Panc1 (cell line): ENCODE results near the gene HS3ST6. TPM values are rescaled to one million over a fixed set of nuclear protein-coding genes. Genes with fewer than 3 reads are reported as not detected.

Experiments used
- ATAC-seq: fragments of 200-7000 bp; cut with Tn5 transposase; 2 replicates; pipeline ENCODE4 v1.9.1; 2020; ENCODE audit warnings: mild to moderate bottlenecking, moderate library complexity
- BruUV-seq: library from RNA; stranded (reverse); fragments of 400-500 nt; replicated peaks from 2 replicates; lab custom pipeline; 2021; lab: Mats Ljungman, UMichigan
- CTCF ChIA-PET: fragments of 300-600 bp; sonication (Branson Sonifier 250); formaldehyde crosslinking; loops from one replicate; lab custom pipeline; 2022; ENCODE audit warnings: antibody characterized with exemption; lab: Charles Lee
- POLR2A ChIA-PET: fragments of 300-600 bp; sonication (Branson Sonifier 250); formaldehyde crosslinking; loops from one replicate; lab custom pipeline; 2022; ENCODE audit warnings: antibody characterized with exemption; lab: Charles Lee
- DNase-seq: peaks from one replicate; pipeline ENCODE4 v3.0.0-alpha.2; 2010; ENCODE audit warnings: low read depth, low spot score
- H3K27ac ChIP-seq: 2 replicates; pipeline ENCODE4 v1.5.1; 2011; ENCODE audit warnings: mild to moderate bottlenecking, low read length, inconsistent platforms
- H3K27me3 ChIP-seq: fragments of 200-500 bp; sonication (Bioruptor generic); 2 replicates; pipeline ENCODE4 v1.6.0; 2014; ENCODE audit warnings: low read length, inconsistent platforms; ENCODE audit not compliant: control insufficient read depth, insufficient read depth
- H3K36me3 ChIP-seq: fragments of 200-500 bp; sonication (Bioruptor generic); 2 replicates; pipeline ENCODE4 v1.5.1; 2014; ENCODE audit warnings: inconsistent platforms, mild to moderate bottlenecking, low read length, moderate library complexity; ENCODE audit not compliant: control insufficient read depth, insufficient read depth
- H3K4me1 ChIP-seq: 2 replicates; pipeline ENCODE4 v1.5.1; 2011; ENCODE audit warnings: inconsistent platforms, mild to moderate bottlenecking, low read length, moderate library complexity; ENCODE audit not compliant: control insufficient read depth, insufficient read depth
- H3K4me3 ChIP-seq, 2 experiments: 2 replicates each; pipeline ENCODE4 v1.5.1; 2011 to 2012; ENCODE audit warnings: low read depth in 2 of 2, low read length in 2 of 2, mild to moderate bottlenecking in 2 of 2, inconsistent platforms in 1 of 2, moderate library complexity in 1 of 2
- H3K9me3 ChIP-seq: fragments of 200-500 bp; sonication (Bioruptor generic); 2 replicates; pipeline ENCODE4 v1.5.1; 2014; ENCODE audit warnings: low read depth, mild to moderate bottlenecking, inconsistent platforms, low read length, moderate library complexity; ENCODE audit not compliant: control insufficient read depth, insufficient read depth
- POLR2AphosphoS5 ChIP-seq: IDR thresholded peaks from 2 replicates; pipeline ENCODE4 v1.6.1; 2012; ENCODE audit warnings: mild to moderate bottlenecking, low read depth, low read length, moderate library complexity
- SIN3A ChIP-seq: IDR thresholded peaks from 2 replicates; pipeline ENCODE4 v1.6.1; 2012; ENCODE audit warnings: low read depth, mild to moderate bottlenecking, low read length, moderate library complexity, borderline replicate concordance; ENCODE audit not compliant: insufficient read depth
- TCF7L2 ChIP-seq: IDR thresholded peaks from 2 replicates; pipeline ENCODE4 v1.6.1; 2011; ENCODE audit warnings: mild to moderate bottlenecking, low read depth, low read length, inconsistent platforms
- in situ Hi-C: cut with HindIII; loops from 2 replicates; pipeline ENCODE4 v1.10.0; 2016; ENCODE audit warnings: low sequenced_read_pairs, low pct_unique_long_range_greater_than_20kb
- intact Hi-C: fragments of 100-400 bp; cut with micrococcal nuclease; formaldehyde crosslinking; loops from one replicate; pipeline ENCODE4 v1.10.0; 2022; ENCODE audit not compliant: unreplicated experiment
- total RNA-seq: library from RNA; stranded (reverse); gene quantifications from one replicate; pipeline ENCODE4 v1.2.1, GENCODE V29; 2021; ENCODE audit not compliant: unreplicated experiment
- TF ChIP-seq, protein P1 (sequence below), 2 experiments: IDR thresholded peaks; 2 replicates each; pipeline ENCODE4 v1.6.1; 2011 to 2012; ENCODE audit warnings: low read depth in 2 of 2, control low read depth in 1 of 2, low read length in 1 of 2, mild to moderate bottlenecking in 1 of 2, moderate library complexity in 1 of 2; ENCODE audit not compliant: insufficient read depth in 1 of 2
- TF ChIP-seq, protein P2 (sequence below): fragments of 450-650 bp; IDR thresholded peaks from 2 replicates; pipeline ENCODE4 v1.5.1; 2017; ENCODE audit warnings: mild to moderate bottlenecking

The HS3ST6 gene
- total RNA-seq, 1 experiment from 2014 or later: 3.3 TPM

DNA sequence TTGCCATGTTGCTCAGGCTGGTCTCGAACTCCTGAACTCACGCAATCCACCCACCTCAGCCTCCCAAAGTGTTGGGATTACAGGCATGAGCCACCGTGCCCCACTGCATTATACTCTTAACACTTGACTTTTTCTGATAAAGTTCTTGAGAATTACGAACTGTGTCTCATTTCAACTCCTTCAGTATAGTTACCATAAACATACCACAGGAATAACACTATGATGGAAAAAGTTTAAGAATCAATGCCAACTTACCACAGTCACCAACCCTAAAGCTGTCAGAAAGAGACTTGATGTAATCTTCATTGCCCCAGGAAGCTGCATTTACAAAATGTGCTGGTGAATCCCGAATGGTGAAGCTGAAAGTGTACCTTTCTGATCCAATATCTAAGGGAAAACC is 56.5 kb downstream of the HS3ST6 start:
- DNase-seq (no peak), ATAC-seq (no peak)
- Histone ChIP-seq H3K9me3 (no peaks in the 10 kb centered on the region), H3K27ac (no peak overlapping the region), H3K36me3 (no peaks in the 10 kb centered on the region), H3K4me3 (no peak overlapping the region), H3K4me1 (peaks cover 3% of the 10 kb centered on the region; the same call in 1 of the 2 replicates), H3K27me3 (no peaks in the 10 kb centered on the region; the same call in 1 of the 2 replicates)
- CTCF ChIA-PET: interaction anchor here (0.5 kb wide), 1 partner anchor 67 kb away, joined by 3 read pairs; no protein-coding TSS in a partner anchor
- BruUV-seq: no TSS peak
- in situ Hi-C loops (no loop called here), intact Hi-C loops (loop anchor here (5.0 kb wide), 1 partner anchor 71 kb away; no protein-coding TSS in a partner anchor)
- TF ChIP-seq POLR2AphosphoS5: no peak
- TF ChIP-seq, protein P1, sequence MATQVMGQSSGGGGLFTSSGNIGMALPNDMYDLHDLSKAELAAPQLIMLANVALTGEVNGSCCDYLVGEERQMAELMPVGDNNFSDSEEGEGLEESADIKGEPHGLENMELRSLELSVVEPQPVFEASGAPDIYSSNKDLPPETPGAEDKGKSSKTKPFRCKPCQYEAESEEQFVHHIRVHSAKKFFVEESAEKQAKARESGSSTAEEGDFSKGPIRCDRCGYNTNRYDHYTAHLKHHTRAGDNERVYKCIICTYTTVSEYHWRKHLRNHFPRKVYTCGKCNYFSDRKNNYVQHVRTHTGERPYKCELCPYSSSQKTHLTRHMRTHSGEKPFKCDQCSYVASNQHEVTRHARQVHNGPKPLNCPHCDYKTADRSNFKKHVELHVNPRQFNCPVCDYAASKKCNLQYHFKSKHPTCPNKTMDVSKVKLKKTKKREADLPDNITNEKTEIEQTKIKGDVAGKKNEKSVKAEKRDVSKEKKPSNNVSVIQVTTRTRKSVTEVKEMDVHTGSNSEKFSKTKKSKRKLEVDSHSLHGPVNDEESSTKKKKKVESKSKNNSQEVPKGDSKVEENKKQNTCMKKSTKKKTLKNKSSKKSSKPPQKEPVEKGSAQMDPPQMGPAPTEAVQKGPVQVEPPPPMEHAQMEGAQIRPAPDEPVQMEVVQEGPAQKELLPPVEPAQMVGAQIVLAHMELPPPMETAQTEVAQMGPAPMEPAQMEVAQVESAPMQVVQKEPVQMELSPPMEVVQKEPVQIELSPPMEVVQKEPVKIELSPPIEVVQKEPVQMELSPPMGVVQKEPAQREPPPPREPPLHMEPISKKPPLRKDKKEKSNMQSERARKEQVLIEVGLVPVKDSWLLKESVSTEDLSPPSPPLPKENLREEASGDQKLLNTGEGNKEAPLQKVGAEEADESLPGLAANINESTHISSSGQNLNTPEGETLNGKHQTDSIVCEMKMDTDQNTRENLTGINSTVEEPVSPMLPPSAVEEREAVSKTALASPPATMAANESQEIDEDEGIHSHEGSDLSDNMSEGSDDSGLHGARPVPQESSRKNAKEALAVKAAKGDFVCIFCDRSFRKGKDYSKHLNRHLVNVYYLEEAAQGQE (IDR thresholded peaks at IDR 0.05; ENCODE audit: insufficient read depth in 1 of 2, low read depth in 2 of 2, low read length in 1 of 2): no peak
- no peak for TF ChIP-seq TCF7L2
- no peak for TF ChIP-seq SIN3A
- TF ChIP-seq, protein P2, sequence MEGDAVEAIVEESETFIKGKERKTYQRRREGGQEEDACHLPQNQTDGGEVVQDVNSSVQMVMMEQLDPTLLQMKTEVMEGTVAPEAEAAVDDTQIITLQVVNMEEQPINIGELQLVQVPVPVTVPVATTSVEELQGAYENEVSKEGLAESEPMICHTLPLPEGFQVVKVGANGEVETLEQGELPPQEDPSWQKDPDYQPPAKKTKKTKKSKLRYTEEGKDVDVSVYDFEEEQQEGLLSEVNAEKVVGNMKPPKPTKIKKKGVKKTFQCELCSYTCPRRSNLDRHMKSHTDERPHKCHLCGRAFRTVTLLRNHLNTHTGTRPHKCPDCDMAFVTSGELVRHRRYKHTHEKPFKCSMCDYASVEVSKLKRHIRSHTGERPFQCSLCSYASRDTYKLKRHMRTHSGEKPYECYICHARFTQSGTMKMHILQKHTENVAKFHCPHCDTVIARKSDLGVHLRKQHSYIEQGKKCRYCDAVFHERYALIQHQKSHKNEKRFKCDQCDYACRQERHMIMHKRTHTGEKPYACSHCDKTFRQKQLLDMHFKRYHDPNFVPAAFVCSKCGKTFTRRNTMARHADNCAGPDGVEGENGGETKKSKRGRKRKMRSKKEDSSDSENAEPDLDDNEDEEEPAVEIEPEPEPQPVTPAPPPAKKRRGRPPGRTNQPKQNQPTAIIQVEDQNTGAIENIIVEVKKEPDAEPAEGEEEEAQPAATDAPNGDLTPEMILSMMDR: no peak
- POLR2A ChIA-PET: no interaction called here

Other genes with a start within 250 kb of the HS3ST6 start
- 200 TPM for gene JPT2, start 240.1 kb downstream of the HS3ST6 start, total RNA-seq
- 108 TPM for gene MAPK8IP3, start 212.2 kb downstream of the HS3ST6 start, total RNA-seq
- gene NME3, start 146.9 kb downstream of the HS3ST6 start, total RNA-seq: 117 TPM
- gene EME2, start 145.6 kb downstream of the HS3ST6 start, total RNA-seq: 53.4 TPM
- gene MRPS34, start 145.3 kb downstream of the HS3ST6 start, total RNA-seq: 187 TPM
- 23.0 TPM for gene SPSB3, start 135.8 kb downstream of the HS3ST6 start, total RNA-seq
- gene NUBP2, start 135.5 kb downstream of the HS3ST6 start, total RNA-seq: 85.8 TPM
- gene IGFALS, start 124.7 kb downstream of the HS3ST6 start, total RNA-seq: 0.10 TPM
- 58.9 TPM for gene HAGH, start 91.6 kb downstream of the HS3ST6 start, total RNA-seq
- gene FAHD1, start 91.2 kb downstream of the HS3ST6 start, total RNA-seq: 34.6 TPM
- not detected for gene MEIOB, start 46.3 kb downstream of the HS3ST6 start, total RNA-seq
- 25.3 TPM for gene MSRB1, start 24.8 kb upstream of the HS3ST6 start, total RNA-seq
- 0.26 TPM for gene RPL3L, start 36.3 kb upstream of the HS3ST6 start, total RNA-seq
- gene NDUFB10, start 41.1 kb upstream of the HS3ST6 start, total RNA-seq: 287 TPM
- gene RPS2, start 46.4 kb upstream of the HS3ST6 start, total RNA-seq: 2,794 TPM
- gene RNF151, start 48.4 kb upstream of the HS3ST6 start, total RNA-seq: not detected
- gene TBL3, start 53.6 kb upstream of the HS3ST6 start, total RNA-seq: 42.4 TPM
- 4.0 TPM for gene NOXO1, start 63.1 kb upstream of the HS3ST6 start, total RNA-seq
- gene GFER, start 65.8 kb upstream of the HS3ST6 start, total RNA-seq: 49.2 TPM
- gene SYNGR3, start 71.6 kb upstream of the HS3ST6 start, total RNA-seq: 15.2 TPM
- gene ZNF598, start 91.4 kb upstream of the HS3ST6 start, total RNA-seq: 85.7 TPM
- 15.3 TPM for gene NPW, start 101.4 kb upstream of the HS3ST6 start, total RNA-seq
- 174 TPM for gene NHERF2, start 108.5 kb upstream of the HS3ST6 start, total RNA-seq
- 39.8 TPM for gene NTHL1, start 129.4 kb upstream of the HS3ST6 start, total RNA-seq
- 115 TPM for gene TSC2, start 129.6 kb upstream of the HS3ST6 start, total RNA-seq
- gene PKD1, start 217.5 kb upstream of the HS3ST6 start, total RNA-seq: 279 TPM
- 92.2 TPM for gene RAB26, start 230.2 kb upstream of the HS3ST6 start, total RNA-seq
- 108 TPM for gene TRAF7, start 237.4 kb upstream of the HS3ST6 start, total RNA-seq